HuH-7.5 (cell line): Measurements from ENCODE around the gene PLCD1.

ENCODE experiments used
- DNase-seq: peaks from one replicate; pipeline ENCODE4 v3.0.0; 2011; ENCODE audit warnings: low spot score

The PLCD1 gene

DNA sequence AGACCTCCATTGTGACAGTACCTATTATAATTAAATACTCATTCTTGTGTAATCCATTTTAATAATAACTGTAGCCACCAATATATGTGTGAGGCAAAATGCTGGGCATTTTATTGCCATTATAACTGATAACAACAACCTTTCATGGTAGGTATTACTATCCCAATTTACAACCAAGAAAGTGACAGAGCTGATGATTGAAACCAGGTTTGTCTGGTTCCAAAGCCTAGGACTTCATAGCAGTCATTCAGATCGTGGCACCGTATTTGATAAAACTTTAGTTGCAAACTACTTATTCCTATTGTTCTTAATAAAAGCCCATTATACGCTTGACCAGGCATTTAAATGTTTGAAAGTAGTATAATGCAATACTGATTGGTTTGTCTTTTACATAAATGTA, 65.3 kb downstream of the PLCD1 start:
- DNase-seq: no peak

DNA sequence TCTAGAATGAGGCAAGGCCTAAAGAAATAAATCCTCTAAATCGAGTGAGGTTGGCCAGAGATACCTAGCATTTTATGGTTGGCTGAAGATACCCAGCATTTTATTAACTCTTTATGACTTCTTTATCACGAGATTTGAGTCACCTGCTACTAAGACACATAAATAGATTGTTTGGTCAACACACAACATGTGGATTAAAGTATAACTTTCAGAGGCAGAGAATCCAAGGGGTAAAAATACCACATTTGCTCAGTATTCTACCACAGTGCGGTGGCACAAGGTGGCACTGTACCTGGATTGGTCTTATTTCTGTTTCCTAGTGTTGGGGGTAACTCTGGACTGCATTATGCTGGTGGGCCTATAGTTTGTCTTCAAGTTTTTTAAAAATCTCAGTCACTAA, 65.8 kb downstream of the PLCD1 start:
- DNase-seq: no peak

- DNase-seq: no peak
These were observed 66.4 kb downstream of the PLCD1 start for GRCh38 chr3:37963016-37963415.

DNA sequence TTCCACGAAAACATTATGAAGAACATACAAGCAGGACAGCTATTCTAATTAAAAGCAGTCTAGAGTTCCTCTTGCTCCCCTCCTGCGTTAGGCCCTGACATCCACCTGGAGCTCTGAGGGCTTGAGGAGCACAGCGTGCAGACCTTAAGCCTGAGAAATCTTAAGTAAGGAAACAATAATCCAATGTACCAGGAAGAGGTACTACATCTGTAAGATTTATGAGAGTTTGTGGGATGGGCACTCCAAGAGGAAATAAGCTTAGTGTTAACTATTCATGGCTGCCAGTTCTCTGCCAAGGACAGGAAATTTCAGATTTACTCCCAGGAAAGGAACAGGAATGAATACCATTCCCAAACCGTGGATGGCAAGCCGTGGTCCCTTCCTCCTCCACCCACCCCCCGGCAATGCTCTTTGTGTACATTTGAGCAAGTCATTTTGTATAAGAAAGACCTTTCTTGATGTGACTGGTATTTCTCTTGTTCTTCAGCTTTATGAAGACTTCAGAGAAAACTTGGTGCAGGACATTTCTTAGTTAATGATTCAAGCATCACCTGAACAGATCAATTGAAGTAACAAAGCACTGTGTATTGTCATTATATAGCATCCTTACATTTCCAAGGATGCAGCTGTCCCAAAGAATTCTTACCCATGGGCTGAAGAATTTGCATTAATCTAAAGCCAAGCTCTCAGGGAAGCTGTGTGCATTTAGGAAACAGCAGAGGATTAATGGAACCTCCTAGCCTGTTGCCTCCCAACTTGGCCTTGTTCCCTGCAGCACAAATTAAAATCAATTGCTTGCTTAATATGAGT, 67.6 kb downstream of the PLCD1 start:
- no peak for DNase-seq

DNA sequence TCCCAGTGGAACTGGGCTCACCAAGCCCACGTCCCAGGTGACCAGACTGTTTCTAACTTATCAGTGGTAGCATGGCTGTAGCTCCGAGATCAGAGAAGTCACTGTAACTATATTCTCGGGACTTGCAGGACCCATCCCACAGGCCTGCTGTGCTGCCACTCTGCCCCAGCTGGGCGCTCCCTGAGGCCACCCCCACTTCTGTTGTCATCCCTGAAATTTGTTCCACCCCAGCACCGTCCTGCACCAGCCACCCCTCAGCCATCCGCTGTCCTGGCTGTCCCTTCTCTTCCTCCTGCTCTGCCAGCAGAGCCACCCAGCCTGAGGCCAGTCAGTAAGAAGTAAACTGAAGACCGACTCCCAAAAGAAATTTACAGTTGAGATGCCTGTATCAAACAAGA, 71.9 kb downstream of the PLCD1 start:
- DNase-seq: no peak
